ENCODE data around the gene SNRNP48.

The SNRNP48 gene, protein sequence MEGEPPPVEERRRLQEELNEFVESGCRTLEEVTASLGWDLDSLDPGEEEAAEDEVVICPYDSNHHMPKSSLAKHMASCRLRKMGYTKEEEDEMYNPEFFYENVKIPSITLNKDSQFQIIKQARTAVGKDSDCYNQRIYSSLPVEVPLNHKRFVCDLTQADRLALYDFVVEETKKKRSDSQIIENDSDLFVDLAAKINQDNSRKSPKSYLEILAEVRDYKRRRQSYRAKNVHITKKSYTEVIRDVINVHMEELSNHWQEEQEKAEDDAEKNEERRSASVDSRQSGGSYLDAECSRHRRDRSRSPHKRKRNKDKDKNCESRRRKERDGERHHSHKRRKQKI

DNA sequence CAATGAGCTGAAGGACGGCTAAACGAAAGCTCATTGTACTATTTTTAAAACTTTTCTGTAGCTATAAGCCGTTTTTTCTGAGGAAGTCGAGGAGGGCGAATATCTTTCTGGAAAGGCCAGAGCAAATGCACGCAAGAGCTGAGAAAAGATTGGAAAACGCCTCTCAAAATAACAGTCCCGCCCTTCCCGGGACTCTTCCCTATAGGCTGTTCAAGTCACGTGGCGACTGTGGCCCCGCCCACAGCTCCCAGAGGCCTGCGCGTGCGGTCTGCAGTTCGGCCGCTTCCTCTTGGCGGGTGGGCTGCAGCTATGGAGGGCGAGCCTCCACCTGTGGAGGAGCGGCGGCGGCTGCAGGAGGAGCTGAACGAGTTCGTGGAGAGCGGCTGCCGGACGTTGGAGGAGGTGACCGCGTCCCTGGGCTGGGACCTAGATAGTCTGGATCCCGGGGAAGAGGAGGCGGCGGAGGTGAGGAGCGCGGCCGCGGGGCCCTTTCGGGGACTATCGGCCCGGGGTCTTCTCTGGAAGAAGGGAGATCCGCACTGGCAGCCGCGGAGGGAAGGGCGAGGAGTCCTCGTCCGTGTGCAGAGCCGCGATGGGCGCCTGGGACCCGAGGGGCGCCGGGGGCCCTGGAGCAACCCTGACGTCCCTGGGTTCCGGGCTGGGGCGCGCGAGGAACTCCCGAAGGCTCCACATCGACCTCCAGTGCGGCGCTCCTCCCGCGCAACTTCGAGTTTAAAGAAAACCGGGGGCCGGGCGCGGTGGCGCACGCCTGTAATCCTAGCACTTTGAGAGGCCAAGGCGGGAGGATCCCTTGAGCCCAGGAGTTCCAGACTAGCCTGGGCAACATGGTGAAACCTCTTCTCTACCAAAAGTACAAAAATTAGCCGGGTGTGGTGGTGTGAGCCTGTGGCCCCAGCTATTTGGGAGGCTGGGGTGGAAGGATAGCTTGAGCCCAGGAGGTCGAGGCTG is at the start of gene SNRNP48:
SNRNP48 (plus strand) TSS at position 250 of the 969 bp plus-strand sequence; CDS start at position 310, 60 bp downstream.
- DNase-seq (ENCODE audit: low read depth, low spot score): peak; percentile 74

DNA sequence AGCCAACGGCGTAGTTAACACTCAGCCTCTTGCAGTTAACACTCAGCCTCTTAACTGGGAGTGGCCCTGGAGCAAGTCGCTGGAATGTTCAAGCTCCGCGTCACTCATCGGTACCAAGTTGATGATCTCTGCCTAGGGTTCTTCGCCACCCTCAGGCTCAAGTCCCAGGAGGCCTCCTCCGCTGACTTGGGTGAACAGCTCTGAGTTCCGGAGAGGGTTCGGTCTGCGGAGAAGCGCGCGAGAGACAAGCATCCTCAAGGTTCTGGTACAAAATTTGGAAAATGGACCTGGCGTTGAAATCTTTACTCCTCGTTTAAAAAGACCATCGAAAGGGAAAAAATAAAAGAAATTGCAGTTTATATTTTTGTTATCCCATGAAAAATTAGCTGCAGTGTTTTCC is 49.4 kb upstream of the SNRNP48 start:
- no peak for DNase-seq (ENCODE audit: low read depth, low spot score)

DNA sequence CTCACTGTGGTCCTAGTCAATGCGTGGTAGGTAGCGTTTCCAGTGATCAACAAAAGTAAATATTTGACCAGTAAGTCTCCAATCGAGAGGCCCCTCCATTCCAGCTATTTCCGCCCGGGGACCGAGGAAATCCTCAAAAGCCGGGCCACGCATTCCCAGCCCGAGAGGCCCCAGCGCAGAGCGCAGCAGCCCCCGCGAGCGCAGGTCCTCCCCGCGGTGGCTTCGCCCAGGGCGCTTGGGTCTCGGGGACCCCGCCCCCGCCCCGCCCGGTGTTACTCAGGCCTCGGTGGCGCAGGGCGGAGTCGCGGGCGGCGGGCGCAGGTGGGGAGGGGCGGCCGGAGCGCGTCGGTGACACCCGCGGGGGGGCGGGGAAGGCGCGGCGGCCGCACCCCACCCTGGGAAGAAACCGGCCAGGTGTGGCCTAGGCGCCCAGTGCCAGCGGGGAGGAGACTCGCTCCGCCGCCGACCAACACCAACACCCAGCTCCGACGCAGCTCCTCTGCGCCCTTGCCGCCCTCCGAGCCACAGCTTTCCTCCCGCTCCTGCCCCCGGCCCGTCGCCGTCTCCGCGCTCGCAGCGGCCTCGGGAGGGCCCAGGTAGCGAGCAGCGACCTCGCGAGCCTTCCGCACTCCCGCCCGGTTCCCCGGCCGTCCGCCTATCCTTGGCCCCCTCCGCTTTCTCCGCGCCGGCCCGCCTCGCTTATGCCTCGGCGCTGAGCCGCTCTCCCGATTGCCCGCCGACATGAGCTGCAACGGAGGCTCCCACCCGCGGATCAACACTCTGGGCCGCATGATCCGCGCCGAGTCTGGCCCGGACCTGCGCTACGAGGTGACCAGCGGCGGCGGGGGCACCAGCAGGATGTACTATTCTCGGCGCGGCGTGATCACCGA is 48.6 kb upstream of the SNRNP48 start, which contains the start of gene DSP:
DSP (plus strand) TSS at position 497 of the 890 bp plus-strand sequence; CDS start at position 742, 245 bp downstream.
- DNase-seq (ENCODE audit: low read depth, low spot score): no peak

DNA sequence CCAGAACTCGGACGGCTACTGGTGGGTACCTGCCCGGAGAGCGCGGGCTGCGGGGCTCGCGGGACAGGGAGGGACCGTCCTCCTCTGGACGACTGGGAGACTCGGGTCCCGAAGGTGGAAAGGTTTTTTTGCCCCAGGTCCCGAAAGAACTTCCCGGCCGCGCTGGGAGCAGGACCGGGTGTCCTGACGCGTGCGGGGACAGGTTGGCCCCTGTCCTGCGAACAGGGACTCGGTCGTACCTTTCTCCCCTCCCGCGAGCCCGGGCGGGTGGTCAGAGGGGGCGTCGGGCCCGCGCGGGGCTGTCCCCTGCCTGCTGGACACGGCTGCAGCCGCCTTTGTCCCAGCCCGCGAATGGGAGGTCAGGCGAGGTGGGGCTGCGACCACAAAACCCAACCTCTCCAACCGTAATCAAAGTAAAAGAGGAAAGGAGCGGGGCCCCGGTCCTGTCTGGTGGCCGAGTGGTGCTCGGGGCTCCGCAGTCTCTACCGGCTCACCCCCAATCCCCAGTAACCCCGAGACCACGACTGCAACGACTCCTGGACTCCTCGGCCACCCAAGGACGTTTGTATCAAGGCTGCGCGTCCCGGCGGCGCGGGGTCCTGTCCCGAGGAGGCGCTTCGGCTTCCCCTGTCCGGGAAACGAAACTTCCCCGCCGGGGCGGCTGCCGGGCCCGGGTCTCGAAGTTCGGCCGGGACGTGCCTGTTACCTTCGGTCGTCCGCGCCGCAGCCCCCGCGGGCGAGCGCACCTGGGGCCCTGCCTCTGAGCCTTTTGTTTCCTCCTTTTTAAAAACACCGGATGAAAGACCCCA is 47.7 kb upstream of the SNRNP48 start:
- no peak for DNase-seq (ENCODE audit: low read depth, low spot score)

DNA sequence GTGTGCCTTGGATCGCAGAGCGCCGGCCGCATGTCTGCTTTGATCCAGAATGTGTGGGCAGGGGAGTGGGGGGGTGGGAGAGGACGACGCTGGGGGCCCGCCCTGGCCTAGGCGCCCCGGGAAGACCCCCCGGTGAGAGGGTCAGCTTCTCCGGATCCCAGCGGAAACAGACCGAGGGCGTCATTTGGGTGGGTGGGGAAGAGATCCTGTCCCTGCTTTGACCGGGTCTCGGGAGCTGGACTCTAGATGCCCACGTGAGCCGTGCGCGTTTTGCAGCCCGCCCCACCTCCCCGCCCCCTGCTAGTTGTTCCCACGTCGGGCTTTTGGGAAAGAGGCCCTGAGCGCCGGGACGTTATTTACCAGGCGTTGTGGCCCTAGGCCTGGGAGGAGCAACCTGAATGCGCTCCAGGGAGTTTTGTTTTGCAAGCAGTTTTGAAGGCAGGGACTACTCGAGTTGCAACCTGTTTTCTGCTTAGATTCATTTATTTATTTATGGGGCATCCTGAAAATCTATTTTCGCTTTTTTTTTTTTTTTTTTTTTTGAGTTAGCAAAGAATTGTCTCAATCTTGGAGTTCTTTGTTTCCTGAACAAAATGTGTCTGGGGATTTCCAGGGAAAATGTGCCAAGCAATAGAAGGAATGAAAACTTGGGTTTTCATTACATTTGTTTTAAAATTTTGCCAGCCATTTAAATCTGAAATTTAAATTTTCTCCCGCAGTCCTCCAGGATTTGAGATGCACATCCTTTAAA is 46.9 kb upstream of the SNRNP48 start:
- DNase-seq (ENCODE audit: low read depth, low spot score): no peak

DNA sequence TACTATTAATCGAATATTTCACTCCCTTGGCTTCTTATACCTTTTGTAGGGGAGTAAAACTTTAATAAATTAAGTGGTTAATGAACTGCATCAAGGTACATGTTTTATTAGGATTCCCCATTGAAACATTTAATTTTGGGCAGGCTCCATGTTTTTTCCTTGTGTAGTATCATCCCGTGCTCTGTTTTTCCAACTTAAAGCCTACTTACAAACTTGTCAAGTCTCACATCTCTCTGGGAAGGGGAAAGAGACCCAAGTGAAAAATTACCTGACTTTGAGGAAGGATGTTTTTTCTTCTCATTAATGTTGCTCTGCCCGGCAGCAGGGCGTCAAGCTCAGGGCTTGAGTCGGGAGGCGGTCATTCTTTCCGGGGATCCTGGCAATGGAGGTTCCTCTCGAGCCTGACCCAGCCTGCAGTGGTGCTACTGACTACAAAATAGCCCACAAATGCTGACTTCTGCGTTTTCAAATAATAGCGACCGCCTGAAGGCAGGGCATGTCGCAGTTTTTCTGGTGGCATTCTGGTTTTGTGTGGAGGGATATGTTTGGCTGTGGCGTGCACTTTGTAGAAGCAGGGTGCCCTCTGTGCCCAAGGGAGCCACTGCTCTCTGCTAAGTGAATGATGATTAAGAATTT is 46.1 kb upstream of the SNRNP48 start:
- DNase-seq (ENCODE audit: low read depth, low spot score): no peak

DNA sequence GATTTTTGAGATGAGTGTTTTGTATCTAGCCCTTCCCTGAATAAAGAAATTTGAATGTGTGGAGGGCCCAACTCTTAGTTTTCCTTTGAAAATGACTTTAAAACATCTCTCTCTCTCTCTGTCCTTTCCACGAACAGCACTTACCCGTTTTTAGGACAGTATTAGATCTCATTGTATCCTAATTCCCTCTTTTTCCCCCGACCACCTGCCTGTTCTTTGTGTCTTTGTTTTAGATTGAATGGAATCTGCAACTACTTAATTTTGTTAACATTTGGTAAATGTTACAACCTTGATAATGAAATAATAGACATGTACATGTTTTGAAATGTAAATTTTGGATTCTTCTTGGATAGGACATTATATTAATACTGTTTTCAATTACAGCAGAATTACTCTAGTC is 45.4 kb upstream of the SNRNP48 start:
- no peak for DNase-seq (ENCODE audit: low read depth, low spot score)

DNA sequence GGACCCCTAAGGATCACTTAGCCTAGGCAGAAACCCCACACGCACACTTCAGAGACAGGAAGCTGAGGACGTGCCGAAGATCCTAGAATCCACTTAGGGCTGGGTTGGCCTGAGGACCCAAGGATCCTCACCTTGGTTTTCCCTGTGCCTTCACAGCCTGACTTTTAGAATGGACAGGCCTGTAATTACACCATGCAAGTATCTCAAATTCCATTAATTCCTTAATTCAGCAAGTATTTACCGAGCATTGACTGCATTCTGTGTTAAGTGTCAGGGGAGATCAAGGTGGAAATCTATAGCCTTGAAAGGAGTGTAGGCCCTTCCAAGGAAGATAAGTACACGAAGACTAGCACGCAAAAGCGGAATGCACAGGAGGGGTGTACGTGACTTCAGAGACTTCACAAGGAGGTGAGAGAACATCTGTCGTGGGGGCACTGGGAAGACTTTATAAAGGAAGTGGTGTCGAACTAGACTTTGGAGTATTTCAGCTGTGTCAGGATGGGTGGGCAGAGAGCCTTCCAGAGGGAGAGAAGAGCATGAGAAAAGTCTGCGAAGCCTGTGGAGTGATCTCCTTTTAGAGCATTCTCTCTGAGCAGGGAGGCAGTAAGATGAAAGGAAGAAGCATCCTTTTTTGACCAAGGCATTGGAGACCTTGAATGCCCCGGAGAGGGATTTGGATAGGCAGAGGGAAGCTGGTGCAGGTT is 44.5 kb upstream of the SNRNP48 start:
- DNase-seq (ENCODE audit: low read depth, low spot score): no peak

DNA sequence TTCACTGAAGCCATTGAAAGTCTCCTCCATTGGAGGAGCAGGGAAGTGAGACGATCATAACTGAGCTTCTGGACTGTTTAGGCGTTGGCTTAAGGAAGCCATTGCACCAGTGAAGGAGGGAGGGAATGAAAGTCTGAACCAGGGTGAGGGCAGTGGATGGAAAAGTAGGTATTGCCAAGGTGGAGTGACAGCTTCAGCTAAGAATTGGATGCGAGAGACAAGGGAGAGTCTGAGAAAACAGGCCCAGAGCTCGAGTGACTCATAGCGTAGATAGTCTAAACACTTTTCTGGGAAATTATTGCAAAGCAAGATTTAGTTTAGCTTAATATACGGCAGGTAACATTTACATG is 44.0 kb upstream of the SNRNP48 start:
- no peak for DNase-seq (ENCODE audit: low read depth, low spot score)

DNA sequence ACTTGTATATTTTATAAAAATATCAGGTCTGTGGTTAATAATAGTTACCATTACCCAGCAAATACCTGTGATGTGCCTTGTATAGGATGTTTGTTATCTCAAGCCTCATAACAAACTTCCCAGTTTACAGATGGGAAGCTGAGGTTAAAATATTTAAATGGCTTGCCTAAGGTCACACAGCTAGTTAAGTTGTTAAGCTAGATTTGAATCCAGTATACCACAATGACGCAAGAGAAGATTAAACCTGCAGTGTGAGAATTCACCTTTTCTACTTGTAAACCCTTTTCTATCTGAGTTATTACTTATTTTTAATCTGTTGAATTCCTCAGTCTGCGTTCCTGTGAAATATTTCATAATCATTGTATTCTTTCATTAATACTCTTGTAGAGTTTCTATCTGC is 43.6 kb upstream of the SNRNP48 start:
- DNase-seq (ENCODE audit: low read depth, low spot score): no peak

DNA sequence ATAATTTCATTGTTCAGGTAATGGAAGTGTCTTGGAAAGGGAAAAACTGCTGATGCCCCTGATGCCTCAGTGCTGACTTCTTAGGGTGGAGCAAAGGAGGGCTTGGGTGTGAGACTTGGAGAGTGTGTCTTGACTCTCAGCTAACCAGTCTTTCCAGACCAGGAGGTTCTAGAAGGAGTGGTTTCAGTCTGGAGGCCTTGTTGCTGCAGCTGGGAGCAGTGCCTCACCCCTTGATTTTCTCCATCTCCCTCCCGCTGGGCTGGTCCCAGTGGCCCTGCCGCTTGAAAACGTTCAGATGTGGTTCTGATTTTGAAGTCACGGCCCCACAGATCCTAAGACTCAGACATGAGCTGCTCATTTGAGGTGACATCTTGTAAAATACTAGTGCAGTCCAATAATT is 43.1 kb upstream of the SNRNP48 start:
- no peak for DNase-seq (ENCODE audit: low read depth, low spot score)

DNA sequence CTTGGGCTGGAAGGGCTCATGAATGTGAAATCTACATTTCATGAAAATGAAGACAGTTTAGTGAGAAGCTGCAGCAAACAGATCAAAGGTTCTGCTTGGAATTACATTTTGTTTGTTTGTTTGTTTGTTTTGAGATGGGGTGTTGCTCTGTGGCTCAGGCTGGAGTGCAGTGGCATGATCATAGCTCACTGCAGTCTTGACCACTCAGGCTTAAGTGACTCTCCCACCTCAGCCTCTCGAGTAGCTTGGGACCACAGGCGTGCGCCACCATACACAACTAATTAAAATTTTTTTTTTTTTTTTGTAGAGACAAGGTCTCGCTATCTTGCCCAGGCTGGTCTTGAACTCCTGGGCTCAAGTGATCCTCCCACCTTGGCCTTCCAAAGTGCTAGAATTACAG is 42.7 kb upstream of the SNRNP48 start:
- no peak for DNase-seq (ENCODE audit: low read depth, low spot score)

DNA sequence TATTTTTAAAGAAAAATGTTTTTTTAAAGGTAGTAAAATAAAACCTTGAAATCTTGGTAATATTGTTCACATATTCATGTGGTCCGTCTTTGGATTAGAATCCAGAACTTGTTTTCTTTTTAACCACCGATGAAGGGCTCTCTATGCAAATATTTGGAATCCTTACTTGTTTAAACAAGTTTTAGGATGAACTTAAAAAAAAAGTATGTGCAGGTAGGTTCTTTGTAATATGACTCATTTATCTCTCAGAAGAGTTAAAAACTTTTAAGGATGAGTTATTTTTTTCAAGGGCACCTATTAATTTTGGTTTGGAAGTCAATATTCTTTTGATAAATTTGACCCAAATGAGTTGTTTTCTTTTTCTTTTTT is 39.6 kb upstream of the SNRNP48 start:
- DNase-seq (ENCODE audit: low read depth, low spot score): no peak

DNA sequence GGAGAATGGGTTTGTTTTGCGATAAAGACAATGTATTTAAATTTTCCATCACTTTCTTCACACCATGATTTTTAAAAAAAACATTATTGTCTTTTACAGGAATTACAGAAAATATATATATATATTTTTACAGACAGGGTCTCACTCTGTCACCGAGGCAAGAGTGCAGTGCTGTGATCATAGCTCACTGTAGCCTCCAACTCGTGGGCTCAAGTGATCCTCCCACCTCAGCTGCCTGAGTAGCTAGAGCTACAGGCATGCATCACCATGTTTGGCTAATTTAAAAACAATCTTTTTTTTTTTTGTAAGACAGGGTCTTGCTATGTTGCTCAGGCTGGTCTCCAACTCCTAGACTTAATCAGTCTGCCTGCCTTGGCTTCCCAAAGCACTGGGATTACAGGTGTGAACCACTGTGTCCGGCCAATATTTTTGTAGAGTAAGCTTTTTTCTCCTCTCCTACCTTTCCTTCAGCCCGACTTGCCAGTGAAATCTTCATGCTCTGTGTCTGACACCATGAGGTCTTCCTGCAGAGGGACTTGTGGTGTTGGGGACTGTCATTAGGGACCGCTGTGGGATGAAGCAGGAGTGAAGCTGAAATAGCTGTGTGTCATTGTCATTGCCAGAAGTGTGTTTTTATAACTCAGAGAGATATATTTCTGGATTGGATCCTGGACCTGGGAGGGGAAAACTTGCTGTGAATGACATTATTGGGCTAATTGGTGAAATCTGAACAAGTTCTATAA is 35.3 kb upstream of the SNRNP48 start:
- no peak for DNase-seq (ENCODE audit: low read depth, low spot score)

DNA sequence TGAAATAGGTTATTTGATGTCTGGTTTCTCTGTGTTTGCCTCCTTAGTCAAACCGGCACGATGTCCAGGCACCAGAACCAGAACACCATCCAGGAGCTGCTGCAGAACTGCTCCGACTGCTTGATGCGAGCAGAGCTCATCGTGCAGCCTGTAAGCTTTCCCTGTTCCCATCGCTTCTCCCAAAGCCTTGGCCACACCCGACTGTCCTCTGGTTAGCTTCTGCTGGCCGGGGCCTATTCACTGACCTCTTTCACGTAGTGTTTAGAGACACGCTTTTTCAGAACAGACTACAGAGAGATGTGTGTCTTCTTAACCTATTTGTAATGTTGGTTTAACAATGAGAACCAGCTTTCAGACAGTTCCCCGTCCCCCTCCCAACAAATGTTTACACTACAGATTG is 34.3 kb upstream of the SNRNP48 start:
- no peak for DNase-seq (ENCODE audit: low read depth, low spot score)

DNA sequence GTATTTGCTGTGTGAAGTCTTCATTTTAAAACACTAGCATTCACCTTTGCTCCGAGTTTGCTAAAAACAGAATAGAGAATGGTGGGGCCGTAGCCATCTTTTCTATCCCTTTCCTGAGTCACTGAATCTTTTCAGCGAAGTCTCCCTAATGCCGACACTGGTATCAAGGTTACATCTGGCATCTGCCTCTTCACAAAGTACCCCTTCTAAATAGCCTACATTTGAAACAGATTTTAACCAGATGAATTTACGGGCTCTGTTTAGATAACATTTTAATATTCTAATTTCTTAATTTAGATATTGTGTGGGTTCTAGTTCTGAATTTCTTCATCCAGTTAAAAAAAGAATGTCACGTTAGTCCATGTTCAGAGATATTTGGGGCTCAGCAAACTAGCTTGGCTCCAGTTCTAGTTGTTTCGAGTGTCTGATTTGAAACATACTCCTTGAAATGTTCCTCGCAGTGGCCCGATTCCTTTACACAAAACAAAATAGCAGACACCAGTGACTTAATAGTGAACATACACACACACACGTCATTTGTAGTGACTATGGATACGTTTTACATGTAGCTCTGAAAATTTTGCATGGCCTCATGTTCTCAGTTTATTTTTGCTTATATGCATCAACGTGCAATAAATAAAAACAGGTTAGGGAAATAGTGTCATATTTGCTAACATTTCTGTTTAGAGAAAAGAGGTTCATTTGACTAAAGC is 33.4 kb upstream of the SNRNP48 start:
- no peak for DNase-seq (ENCODE audit: low read depth, low spot score)

DNA sequence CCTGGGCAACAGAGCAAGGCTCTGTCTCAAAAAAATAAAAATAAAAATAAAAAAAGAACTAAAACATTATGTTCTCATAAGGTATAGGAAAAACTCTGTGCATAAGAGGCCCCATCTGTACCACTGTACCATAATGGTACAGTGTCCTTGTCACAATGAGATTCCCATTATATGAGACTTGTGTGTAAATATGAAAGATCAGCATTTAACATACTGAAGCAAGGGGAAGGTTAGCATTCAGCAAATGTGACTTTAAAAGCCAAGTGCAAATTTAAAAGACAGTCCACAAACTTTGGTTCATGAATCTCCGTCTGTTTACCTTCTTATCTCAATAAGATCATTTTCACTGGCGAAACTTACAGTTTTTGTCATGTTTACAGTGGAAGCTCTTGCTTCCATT is 32.3 kb upstream of the SNRNP48 start:
- DNase-seq (ENCODE audit: low read depth, low spot score): no peak

DNA sequence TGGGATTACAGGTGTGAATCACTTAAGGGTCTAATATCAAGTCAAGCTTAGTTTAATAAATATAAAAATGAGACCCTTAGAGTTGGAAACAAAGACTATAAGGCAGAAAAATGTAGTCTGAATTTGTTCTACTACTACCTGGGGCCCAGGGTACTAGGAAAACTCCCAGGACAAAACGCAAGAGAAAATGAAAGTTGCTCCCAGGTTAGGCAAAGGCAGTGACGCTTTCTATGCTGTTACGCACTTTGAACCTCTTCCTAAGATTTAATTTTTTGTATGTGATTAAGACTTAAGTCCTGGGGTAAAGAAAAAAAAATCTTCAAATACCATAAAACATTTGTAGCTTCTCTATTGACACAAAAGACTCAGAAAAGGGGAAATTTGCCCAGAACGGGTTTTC is 31.2 kb upstream of the SNRNP48 start:
- DNase-seq (ENCODE audit: low read depth, low spot score): no peak
